Right lobe of liver (tissue), 6 donors: ENCODE measurements around the gene ENO2. TPM values are rescaled to one million over a fixed set of nuclear protein-coding genes. Genes with fewer than 3 reads are reported as not detected.

Source experiments
- ATAC-seq, 4 donors: fragments of 200-7000 bp; cut with Tn5 transposase; one replicate each; pipeline ENCODE4 v1.9.1; 2020; ENCODE audit warnings: mild to moderate bottlenecking in 4 of 4, moderate library complexity in 4 of 4
- DNase-seq, 3 donors: peaks; one replicate each; pipeline ENCODE4 v3.0.0-alpha.2; 2020
- H3K27ac ChIP-seq, 3 donors: fragments of 200-600 bp; one replicate each; pipeline ENCODE4 v1.8.0; 2022
- H3K27me3 ChIP-seq, 2 donors: fragments of 200-600 bp; one replicate each; pipeline ENCODE4 v1.8.0; 2022
- H3K36me3 ChIP-seq, 4 donors: fragments of 200-600 bp; sonication (generic) in 1 of 4; one replicate each; pipeline versions ENCODE4 v1.5.1 to v1.8.0; 2017 to 2022; ENCODE audit warnings: control low read depth in 1 of 4
- H3K4me1 ChIP-seq, 4 donors: fragments of 200-600 bp; sonication (generic) in 1 of 4; one replicate each; pipeline versions ENCODE4 v1.5.1 to v1.8.0; 2017 to 2022; ENCODE audit warnings: control low read depth in 1 of 4
- H3K4me3 ChIP-seq, 3 donors: fragments of 200-600 bp; one replicate each; pipeline ENCODE4 v1.8.0; 2022
- H3K9me3 ChIP-seq, 4 donors: fragments of 200-600 bp; sonication (generic) in 1 of 4; one replicate each; pipeline versions ENCODE4 v1.5.1 to v1.8.0; 2017 to 2022; ENCODE audit warnings: control low read depth in 1 of 4
- POLR2A ChIP-seq: fragments of 450-650 bp; IDR thresholded peaks from one replicate; pipeline ENCODE4 v1.6.1; 2017; ENCODE audit warnings: antibody characterized with exemption, mild to moderate bottlenecking
- WGBS: methylation state at CpG from one replicate; pipeline ENCODE4 v1.1.6; 2018; ENCODE audit warnings: low coverage, low lambda C conversion rate; ENCODE audit not compliant: insufficient coverage; ENCODE audit errors: missing lambda C conversion rate; 5-methylcytosine and 5-hydroxymethylcytosine counted together
- intact Hi-C, 2 donors: fragments of 100-400 bp; cut with DNase I; formaldehyde crosslinking; loops; one replicate each; pipeline versions ENCODE4 v1.11.2 to v1.14.1; 2022
- total RNA-seq, 6 experiments: library from RNA; depleted of rRNA in 2 of 6; stranded (reverse); fragments of >200 nt in 2 of 6; fragmentation: NEBNext Ultra II Directional in 3 of 6; extraction: Animal tissue kit (Norgen Biotek cat#: 25700) in 3 of 6; gene quantifications; one replicate each; pipeline versions ENCODE4 v1.1.0 to v1.2.4, GENCODE V29; 2016 to 2023
- TF ChIP-seq, protein P1 (sequence below), 4 donors: fragments of 200-600 bp in 3 of 4; fragments of 450-650 bp in 1 of 4; IDR thresholded peaks; one replicate each; pipeline versions ENCODE4 v1.5.1 to v1.8.0; 2016 to 2022; ENCODE audit warnings: antibody characterized with exemption in 4 of 4, mild to moderate bottlenecking in 2 of 4
- donor health status: DM: no; HTN: yes; CAD: no.
- donor health status: DM: no; HTN: no; CAD: no.
- donor health status: DM: no; HTN: no; CAD: no.
- donor health status: DM: no; HTN: yes; CAD: no.
- donor health status: DM: no; HTN: yes; CAD: no.

ENO2 gene
- total RNA-seq, 6 experiments from 2014 or later: 1.1 to 9.3 (median 2.0) TPM

DNA sequence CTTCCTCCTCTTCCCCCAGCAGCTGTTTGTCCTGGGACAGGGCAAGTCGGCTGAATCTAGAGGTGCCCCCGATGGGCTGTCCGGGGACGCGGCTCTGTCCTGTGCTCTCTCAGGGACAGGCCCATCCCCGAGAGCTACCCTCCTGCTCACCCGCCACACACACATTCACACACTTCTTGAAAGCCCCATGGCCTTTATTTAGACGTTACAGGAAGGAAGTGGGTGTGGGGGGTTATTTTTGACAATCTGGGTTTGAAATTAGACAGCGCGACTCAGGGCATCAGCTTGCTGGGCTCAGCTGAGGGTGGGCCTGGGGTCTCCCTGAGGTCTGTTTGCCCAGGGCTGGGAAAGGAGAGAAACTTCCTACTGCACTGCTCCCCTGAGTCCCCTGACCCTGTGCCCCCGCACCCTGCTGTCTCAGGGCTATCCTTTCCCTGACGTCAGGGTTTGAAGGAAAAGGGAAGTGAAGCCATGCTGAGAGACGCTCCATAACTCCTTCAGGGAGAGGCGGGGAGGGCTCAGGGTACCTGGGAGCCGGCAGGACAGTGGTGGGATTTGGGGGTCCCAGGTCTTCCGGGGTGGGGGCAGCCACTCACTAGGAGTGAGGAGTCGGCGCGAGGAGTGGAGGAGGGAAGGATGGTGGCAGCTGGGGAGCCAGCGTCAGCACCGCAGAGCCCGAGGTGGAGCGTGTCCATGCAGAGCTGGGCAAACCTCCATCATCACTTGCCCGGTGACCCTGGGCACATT is 44.9 kb downstream of the ENO2 start:
- peaks cover 0 to 11% (median 7%) of the 10 kb centered on the region in 4 donors for H3K4me1 ChIP-seq
- no peak overlapping the region for H3K4me3 ChIP-seq
- intact Hi-C loops: loop anchor here in 1 of 2 donors (10.0 kb wide), 1 partner anchor 136 kb away; the partner anchor contains the start of gene C1R
- peak in 2 of 3 donors; percentile 51 to 64 for DNase-seq
- 33% methylated on average over 12 of the region's 24 CpGs for WGBS
- no peaks in the 10 kb centered on the region for H3K27me3 ChIP-seq
- peak; percentile 4 to 57 (median 22) for ATAC-seq
- peak overlapping the region in 2 of 3 donors; percentile 43 to 63 for H3K27ac ChIP-seq
- TF ChIP-seq POLR2A: no peak
- TF ChIP-seq, protein P1, sequence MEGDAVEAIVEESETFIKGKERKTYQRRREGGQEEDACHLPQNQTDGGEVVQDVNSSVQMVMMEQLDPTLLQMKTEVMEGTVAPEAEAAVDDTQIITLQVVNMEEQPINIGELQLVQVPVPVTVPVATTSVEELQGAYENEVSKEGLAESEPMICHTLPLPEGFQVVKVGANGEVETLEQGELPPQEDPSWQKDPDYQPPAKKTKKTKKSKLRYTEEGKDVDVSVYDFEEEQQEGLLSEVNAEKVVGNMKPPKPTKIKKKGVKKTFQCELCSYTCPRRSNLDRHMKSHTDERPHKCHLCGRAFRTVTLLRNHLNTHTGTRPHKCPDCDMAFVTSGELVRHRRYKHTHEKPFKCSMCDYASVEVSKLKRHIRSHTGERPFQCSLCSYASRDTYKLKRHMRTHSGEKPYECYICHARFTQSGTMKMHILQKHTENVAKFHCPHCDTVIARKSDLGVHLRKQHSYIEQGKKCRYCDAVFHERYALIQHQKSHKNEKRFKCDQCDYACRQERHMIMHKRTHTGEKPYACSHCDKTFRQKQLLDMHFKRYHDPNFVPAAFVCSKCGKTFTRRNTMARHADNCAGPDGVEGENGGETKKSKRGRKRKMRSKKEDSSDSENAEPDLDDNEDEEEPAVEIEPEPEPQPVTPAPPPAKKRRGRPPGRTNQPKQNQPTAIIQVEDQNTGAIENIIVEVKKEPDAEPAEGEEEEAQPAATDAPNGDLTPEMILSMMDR (IDR thresholded peaks at IDR 0.05): no peak
- no peaks in the 10 kb centered on the region for H3K36me3 ChIP-seq
- no peaks in the 10 kb centered on the region for H3K9me3 ChIP-seq

DNA sequence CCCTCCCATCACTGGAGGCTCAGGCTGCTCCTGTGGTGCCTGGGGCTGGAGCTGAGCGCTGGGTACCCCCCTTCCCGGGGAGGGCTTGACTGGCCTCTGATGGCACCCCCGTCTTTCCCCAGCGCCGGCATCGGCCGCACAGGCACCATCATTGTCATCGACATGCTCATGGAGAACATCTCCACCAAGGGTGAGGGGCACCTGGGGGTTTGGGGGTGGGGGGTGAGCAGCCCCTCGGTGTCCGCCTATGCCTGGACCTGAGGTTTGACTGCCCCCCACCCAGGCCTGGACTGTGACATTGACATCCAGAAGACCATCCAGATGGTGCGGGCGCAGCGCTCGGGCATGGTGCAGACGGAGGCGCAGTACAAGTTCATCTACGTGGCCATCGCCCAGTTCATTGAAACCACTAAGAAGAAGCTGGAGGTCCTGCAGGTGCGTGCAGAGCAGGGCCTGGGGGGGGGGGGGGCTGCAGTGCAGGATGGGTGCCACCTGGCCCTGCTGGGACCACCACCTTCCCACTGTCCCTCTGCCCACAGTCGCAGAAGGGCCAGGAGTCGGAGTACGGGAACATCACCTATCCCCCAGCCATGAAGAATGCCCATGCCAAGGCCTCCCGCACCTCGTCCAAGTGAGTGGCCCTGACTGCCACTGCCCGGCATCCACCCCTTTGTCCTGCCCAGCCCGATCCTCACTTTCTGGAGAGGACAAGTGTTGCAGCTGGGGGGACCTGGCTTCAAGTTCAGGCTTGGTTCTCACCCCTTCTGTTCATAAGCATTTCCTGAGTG is 45.6 kb downstream of the ENO2 start:
- Histone ChIP-seq H3K9me3 (no peaks in the 10 kb centered on the region), H3K36me3 (peaks cover 0 to 4% (median 0%) of the 10 kb centered on the region in 4 donors), H3K27ac (peak overlapping the region in 2 of 3 donors; percentile 43 to 63), H3K4me1 (peaks cover 2 to 15% (median 7%) of the 10 kb centered on the region in 4 donors), H3K27me3 (no peaks in the 10 kb centered on the region), H3K4me3 (no peak overlapping the region)
- ATAC-seq (no peak), DNase-seq (peak in 1 of 3 donors; percentile 61)
- 0% methylated on average over 1 of the region's 26 CpGs for WGBS
- TF ChIP-seq, protein P1 (IDR thresholded peaks at IDR 0.05): no peak
- intact Hi-C loops: loop anchor here in 1 of 2 donors (10.0 kb wide), 1 partner anchor 135 kb away; the partner anchor contains the start of gene C1R

DNA sequence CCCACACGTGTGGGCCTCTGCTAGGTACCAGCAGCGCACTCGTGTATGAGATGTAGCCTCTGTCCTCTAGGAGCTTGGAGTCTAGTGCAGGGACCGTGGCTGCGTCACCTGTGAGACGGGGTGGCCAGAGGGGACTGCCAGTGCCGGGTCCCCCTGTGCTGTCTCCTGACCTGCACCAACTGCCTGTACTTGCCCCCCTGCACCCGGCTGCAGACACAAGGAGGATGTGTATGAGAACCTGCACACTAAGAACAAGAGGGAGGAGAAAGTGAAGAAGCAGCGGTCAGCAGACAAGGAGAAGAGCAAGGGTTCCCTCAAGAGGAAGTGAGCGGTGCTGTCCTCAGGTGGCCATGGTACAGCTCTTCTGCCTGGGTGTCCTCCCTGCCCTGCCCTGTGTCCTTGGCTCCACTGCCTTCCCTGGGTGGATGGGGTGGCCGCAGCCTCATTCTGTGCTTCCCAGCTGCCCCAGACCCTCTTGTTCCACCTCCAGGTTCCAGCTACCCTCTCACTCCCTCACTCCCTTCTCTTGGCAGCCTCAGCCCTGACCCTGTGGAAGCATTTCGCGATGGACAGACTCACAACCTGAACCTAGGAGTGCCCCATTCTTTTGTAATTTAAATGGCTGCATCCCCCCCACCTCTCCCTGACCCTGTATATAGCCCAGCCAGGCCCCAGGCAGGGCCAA is 46.4 kb downstream of the ENO2 start:
- peaks cover 2 to 15% (median 7%) of the 10 kb centered on the region in 4 donors for H3K4me1 ChIP-seq
- 32% methylated on average over 5 of the region's 13 CpGs for WGBS
- intact Hi-C loops: no loop called here
- no peaks in the 10 kb centered on the region for H3K9me3 ChIP-seq
- peak in 2 of 3 donors; percentile 49 to 58 for DNase-seq
- H3K27me3 ChIP-seq: no peaks in the 10 kb centered on the region
- peak overlapping the region; percentile 0 to 62 (median 11) for H3K27ac ChIP-seq
- TF ChIP-seq, protein P1 (IDR thresholded peaks at IDR 0.05): peak in 2 of 4 donors; percentile 6 to 20
- no peak for TF ChIP-seq POLR2A
- H3K36me3 ChIP-seq: peaks cover 0 to 9% (median 6%) of the 10 kb centered on the region in 4 donors
- ATAC-seq: peak in 3 of 4 donors; percentile 3 to 20 (median 15)
- no peak overlapping the region for H3K4me3 ChIP-seq

DNA sequence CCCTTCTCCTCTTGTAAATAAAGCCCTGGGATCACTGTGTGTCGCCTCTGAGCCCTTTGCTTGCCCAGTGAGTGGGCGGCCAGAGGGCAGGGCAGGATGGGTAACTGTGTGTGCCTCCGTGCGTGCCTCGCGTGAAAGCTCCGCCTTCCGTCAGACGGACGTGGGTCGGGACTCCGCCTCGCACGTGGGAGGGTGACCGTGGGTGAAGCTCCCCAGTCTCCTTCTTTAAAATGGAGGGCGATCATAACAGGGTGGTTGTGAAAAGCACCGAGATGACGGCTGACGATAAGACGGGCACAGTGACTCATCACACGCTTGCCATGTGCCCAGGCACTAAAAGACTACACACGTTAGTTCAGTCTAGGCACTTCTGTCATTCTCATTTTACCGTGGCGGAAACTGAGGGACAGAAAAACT is 46.9 kb downstream of the ENO2 start:
- no peaks in the 10 kb centered on the region for H3K27me3 ChIP-seq
- H3K4me3 ChIP-seq: no peak overlapping the region
- intact Hi-C loops: no loop called here
- H3K36me3 ChIP-seq: peaks cover 0 to 12% (median 10%) of the 10 kb centered on the region in 4 donors
- H3K4me1 ChIP-seq: peaks cover 2 to 15% (median 7%) of the 10 kb centered on the region in 4 donors
- DNase-seq (peak; percentile 68 to 86 (median 77)), ATAC-seq (peak; percentile 16 to 70 (median 44))
- TF ChIP-seq, protein P1 (IDR thresholded peaks at IDR 0.05): no peak
- peak; percentile 19 for TF ChIP-seq POLR2A
- WGBS: 12% methylated on average over 20 of the region's 24 CpGs
- H3K9me3 ChIP-seq: no peaks in the 10 kb centered on the region
- H3K27ac ChIP-seq: peak overlapping the region; percentile 0 to 62 (median 11)
